Stimulated activated CD8-positive, alpha-beta memory T cell treated with anti-CD3 and anti-CD28 coated beads, Interleukin-7, amount 100 ng/mL, for 48 hours (primary cell): ENCODE results near the gene STX4.

Experiments used
- DNase-seq, 2 donors: peaks; one replicate each; pipeline ENCODE4 v3.0.0-alpha.2; 2020; ENCODE audit warnings: low read depth in 1 of 2; ENCODE audit errors: extremely low read depth in 1 of 2

Gene STX4

DNA sequence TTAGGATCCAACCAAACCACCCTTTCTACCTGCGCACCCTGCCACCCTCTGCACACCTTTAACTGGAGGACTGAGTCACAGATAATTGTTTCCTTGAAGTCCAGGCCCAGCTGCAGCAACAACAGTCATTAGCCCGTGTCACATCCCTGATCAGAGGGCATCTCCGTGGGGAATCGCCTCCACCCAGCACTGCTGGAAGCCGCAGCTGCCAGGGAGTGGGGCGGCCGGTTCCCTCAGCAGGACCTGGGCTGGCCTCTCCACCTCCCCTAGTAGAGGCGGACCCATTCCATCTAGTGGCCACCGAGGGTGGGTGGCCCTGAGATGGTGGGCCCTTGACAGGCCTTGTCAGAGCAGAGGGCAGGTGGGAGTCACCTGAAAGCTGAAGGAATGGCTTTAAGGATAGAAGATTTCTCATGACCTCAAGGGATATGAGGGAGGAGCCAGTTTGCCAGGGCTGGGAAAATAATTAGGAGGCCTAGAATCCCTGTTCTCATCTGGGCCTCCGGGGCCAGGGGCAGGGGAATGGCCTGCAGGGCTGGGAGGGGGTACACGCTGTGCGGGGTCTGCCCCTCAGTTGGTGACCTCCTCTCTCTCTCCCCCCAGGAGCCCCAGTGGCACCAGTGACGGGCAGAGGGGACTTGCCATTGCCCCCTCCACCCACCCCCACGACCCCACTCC, 49.1 kb downstream of the STX4 start:
- no peak for DNase-seq

DNA sequence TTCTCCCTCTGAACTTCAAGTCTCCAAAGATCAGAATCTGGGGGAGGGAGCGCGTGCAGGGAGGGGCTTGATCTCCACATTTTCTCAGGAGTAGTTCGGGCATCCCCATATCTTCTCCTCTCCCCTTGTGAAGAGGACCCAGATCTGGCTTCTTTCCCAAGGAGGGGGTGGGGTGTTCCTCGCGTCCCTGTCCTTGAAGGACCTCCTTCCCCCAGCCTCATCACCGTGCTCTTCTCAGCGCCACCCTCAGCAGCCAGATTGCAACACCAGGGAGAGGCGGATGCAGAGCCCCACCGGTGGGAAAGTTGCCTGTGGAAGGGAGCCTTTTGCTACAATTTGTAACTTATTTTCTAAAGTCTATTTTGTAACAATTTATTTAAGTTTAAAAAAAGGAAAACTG, 49.7 kb downstream of the STX4 start:
- no peak for DNase-seq

GRCh38 chr16:31083556-31083955, 50.2 kb downstream of the STX4 start:
- no peak for DNase-seq

DNA sequence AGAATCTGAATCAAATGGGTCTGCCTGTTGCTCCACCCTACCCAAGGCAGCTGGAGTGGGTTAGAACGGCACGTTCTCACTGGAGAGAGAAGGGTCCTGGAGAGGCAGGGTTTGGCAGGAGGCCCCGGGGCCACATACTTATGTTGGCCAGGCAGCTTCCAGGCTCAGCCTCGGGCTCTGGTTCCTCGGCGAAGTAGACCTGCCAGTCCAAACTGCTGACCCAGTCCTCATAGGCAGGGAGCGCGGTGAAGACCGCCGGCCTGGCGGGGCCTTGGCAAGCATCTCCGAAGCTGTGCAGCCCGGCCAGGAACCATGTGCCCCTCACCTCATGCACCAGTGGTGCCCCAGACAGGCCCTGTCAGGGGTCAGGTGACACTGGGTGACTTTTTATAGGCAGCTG, 50.6 kb downstream of the STX4 start:
- DNase-seq: no peak

DNA sequence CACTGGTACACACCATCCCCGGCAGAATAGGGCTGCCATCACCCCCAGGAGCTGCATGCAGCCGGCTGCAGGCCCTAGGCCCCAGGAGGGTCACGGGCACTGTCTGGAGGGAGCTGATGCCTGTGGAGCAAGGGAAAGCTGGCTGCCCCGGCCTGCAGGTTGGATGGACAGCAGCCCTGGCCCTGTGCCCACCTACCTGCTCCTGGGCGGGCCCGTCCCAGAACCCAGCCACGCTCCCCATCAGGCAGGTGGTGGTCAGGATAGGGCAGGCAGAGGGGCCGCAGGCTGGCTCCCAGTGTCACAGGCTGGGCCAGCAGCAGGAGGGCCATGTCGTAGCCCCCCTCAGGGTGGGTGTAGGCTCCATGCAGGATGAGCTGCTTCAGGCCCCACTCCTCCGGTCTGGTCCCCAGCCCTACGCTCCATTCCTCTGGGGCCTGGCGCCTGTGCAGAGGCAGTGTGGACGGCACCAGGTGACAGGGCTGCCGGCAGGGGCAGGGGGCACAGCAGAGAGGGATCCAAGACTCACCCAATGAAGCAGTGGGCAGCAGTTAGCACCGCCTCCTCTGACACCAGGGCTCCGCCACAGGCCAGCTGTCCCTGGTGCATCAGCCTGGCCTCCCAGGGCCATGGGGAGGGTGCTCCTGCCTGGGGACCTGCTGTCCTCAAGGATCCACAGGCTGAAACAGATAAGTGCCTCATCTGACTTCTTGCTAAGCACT, 51.4 kb downstream of the STX4 start:
- DNase-seq: no peak

- DNase-seq: no peak
These were observed 52.1 kb downstream of the STX4 start for GRCh38 chr16:31085411-31085810.

DNA sequence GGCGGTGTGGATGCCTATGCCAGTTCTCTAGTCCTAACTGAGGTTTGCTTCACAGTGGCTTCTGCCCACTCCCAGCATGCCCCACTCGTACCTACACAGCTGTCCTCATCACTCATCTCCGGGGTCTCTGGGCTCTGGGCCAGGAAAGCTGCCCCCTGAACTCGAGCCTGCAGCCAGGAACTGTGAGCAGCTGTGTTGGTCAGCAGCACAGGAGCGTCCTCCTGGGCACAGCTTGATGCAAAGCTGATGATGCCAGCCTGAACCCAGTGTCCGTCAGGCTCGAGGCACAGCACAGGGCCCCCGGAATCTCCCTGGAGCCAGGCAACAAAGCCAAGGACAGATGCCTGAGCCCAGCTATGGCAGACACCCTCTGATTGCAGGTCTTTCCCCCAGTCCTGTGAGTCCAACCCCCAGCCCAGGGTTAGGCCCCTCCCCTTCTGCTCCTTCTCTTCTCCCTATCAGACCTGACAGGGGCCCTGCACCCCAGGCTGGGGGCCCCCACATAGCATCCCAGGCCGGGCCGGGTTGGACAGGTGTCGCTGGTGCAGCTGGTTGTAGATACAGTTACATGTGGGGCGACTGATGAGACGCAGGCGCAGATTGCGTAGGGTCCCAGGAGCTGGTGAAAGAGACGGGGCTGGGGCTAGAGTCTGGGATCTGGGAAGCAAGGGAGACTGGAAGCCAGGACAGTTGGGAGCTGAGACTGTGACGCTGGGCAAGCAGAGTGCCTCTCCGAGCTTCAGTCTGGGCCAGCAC, 52.7 kb downstream of the STX4 start:
- DNase-seq: no peak

DNA sequence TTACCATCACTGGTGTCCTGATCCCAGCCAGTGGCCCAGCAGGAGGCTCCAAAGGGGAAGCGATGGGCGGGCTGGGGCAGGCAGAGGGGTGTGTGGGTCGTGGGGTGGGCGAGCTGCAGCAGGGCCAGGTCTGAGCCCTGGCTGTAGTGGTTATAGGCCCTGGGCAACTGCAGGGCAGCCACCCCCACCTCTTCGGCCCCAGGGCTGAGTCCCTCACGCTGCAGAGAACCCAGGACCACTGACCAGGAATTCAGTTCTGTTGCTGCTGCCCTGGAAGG, 53.2 kb downstream of the STX4 start:
- DNase-seq: no peak

DNA sequence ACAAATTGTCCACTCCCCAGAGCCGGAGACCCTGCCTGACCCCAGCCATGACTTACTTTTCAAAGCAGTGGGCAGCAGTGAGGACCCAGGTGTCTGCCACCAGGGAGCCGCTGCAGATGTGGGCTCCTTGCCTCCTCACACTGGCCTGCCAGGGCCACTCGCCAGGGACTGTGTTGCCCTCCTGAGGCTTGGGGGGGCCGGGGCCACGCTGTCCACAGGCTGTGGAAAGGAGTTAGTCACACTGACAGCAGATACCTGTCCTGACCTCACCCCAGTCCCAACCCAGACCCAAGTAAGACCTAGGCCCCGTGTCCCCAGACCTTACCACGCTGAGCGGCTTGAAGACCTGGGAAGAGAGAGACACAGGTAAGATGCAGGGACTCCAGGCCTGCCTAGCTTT, 54.1 kb downstream of the STX4 start:
- no peak for DNase-seq

- DNase-seq: no peak
These were observed 54.6 kb downstream of the STX4 start for GRCh38 chr16:31087971-31088370.

- DNase-seq: no peak
These were observed 55.3 kb downstream of the STX4 start, which contains the start of gene PRSS53 for GRCh38 chr16:31088459-31089183. Gene PRSS53 (minus strand): TSS chr16:31088943. CDS start chr16:31088809, 134 bp downstream.

DNA sequence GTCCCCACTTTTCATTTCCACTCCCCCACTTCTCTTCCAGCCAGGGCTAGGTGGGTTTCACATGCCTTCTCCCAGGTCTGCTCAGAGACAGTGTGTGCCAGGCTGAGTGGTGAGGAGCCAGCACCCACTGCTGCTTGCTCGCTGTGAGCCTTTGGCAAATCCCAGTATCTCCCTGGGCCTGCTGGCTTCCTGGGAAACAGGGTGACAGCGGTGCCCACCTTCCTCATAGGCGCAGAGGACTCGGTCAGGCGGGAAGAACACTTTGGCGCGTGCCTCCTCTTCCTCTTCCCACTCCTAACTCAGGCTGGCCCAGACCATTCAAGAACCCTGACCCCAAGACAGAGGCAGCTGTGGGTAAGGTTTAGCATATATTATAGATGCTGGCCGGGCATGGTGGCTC, 55.8 kb downstream of the STX4 start:
- no peak for DNase-seq
